ENCODE data around the gene HIVEP3.

The HIVEP3 gene

GRCh38 chr1:41773144-41773591 lies 145.6 kb downstream of the HIVEP3 start:
- Mint-ChIP-seq H3K4me1 (no peaks in the 10 kb centered on the region), H3K9me3 (no peaks in the 10 kb centered on the region), H3K4me3 (no peak overlapping the region), H3K36me3 (no peaks in the 10 kb centered on the region), H3K27ac (no peak overlapping the region), H3K27me3 (no peaks in the 10 kb centered on the region)

GRCh38 chr1:41769068-41769467 lies 149.7 kb downstream of the HIVEP3 start:
- H3K4me1 Mint-ChIP-seq: peaks cover 8% of the 10 kb centered on the region

GRCh38 chr1:41768583-41768982 lies 150.1 kb downstream of the HIVEP3 start:
- H3K36me3 Mint-ChIP-seq: no peaks in the 10 kb centered on the region
- no peaks in the 10 kb centered on the region for H3K27me3 Mint-ChIP-seq
- no peak overlapping the region for H3K4me3 Mint-ChIP-seq
- no peaks in the 10 kb centered on the region for H3K9me3 Mint-ChIP-seq
- peaks cover 8% of the 10 kb centered on the region for H3K4me1 Mint-ChIP-seq
- no peak overlapping the region for H3K27ac Mint-ChIP-seq

More at GRCh38 chr1:41769068-41769467, 149.7 kb downstream of the HIVEP3 start:
- Mint-ChIP-seq H3K27ac (no peak overlapping the region), H3K27me3 (no peaks in the 10 kb centered on the region), H3K36me3 (no peaks in the 10 kb centered on the region), H3K9me3 (no peaks in the 10 kb centered on the region), H3K4me3 (no peak overlapping the region)

- Mint-ChIP-seq H3K4me1 (peaks cover 8% of the 10 kb centered on the region), H3K27ac (no peak overlapping the region), H3K36me3 (no peaks in the 10 kb centered on the region), H3K9me3 (no peaks in the 10 kb centered on the region), H3K27me3 (no peaks in the 10 kb centered on the region), H3K4me3 (no peak overlapping the region)
These were observed 150.9 kb downstream of the HIVEP3 start for GRCh38 chr1:41767534-41768525.

- H3K27me3 Mint-ChIP-seq: no peaks in the 10 kb centered on the region
- no peaks in the 10 kb centered on the region for H3K36me3 Mint-ChIP-seq
- no peaks in the 10 kb centered on the region for H3K9me3 Mint-ChIP-seq
- no peak overlapping the region for H3K27ac Mint-ChIP-seq
- H3K4me3 Mint-ChIP-seq: no peak overlapping the region
- peaks cover 8% of the 10 kb centered on the region for H3K4me1 Mint-ChIP-seq
These were observed 152.2 kb downstream of the HIVEP3 start for GRCh38 chr1:41766546-41766945.

- H3K36me3 Mint-ChIP-seq: no peaks in the 10 kb centered on the region
- no peaks in the 10 kb centered on the region for H3K9me3 Mint-ChIP-seq
- H3K27me3 Mint-ChIP-seq: no peaks in the 10 kb centered on the region
- peaks cover 8% of the 10 kb centered on the region for H3K4me1 Mint-ChIP-seq
- H3K27ac Mint-ChIP-seq: no peak overlapping the region
- no peak overlapping the region for H3K4me3 Mint-ChIP-seq
These were observed 152.7 kb downstream of the HIVEP3 start for GRCh38 chr1:41766041-41766440.

GRCh38 chr1:41765152-41765551 lies 153.6 kb downstream of the HIVEP3 start:
- no peak overlapping the region for H3K4me3 Mint-ChIP-seq
- no peaks in the 10 kb centered on the region for H3K27me3 Mint-ChIP-seq
- no peaks in the 10 kb centered on the region for H3K9me3 Mint-ChIP-seq
- H3K4me1 Mint-ChIP-seq: peaks cover 8% of the 10 kb centered on the region
- no peak overlapping the region for H3K27ac Mint-ChIP-seq
- H3K36me3 Mint-ChIP-seq: no peaks in the 10 kb centered on the region

GRCh38 chr1:41764656-41765055 lies 154.1 kb downstream of the HIVEP3 start:
- H3K27ac Mint-ChIP-seq: no peak overlapping the region
- peaks cover 8% of the 10 kb centered on the region for H3K4me1 Mint-ChIP-seq

GRCh38 chr1:41762777-41763176 lies 155.9 kb downstream of the HIVEP3 start:
- Mint-ChIP-seq H3K9me3 (no peaks in the 10 kb centered on the region), H3K27me3 (no peaks in the 10 kb centered on the region), H3K36me3 (no peaks in the 10 kb centered on the region), H3K4me1 (peaks cover 14% of the 10 kb centered on the region), H3K27ac (no peak overlapping the region), H3K4me3 (no peak overlapping the region)

More at GRCh38 chr1:41764656-41765055, 154.1 kb downstream of the HIVEP3 start:
- H3K27me3 Mint-ChIP-seq: no peaks in the 10 kb centered on the region
- H3K4me3 Mint-ChIP-seq: no peak overlapping the region
- no peaks in the 10 kb centered on the region for H3K9me3 Mint-ChIP-seq
- no peaks in the 10 kb centered on the region for H3K36me3 Mint-ChIP-seq

GRCh38 chr1:41762251-41762650 lies 156.5 kb downstream of the HIVEP3 start:
- Mint-ChIP-seq H3K4me1 (peaks cover 14% of the 10 kb centered on the region), H3K4me3 (no peak overlapping the region), H3K9me3 (no peaks in the 10 kb centered on the region), H3K27ac (no peak overlapping the region), H3K27me3 (no peaks in the 10 kb centered on the region), H3K36me3 (no peaks in the 10 kb centered on the region)

- Mint-ChIP-seq H3K9me3 (no peaks in the 10 kb centered on the region), H3K27me3 (no peaks in the 10 kb centered on the region), H3K36me3 (no peaks in the 10 kb centered on the region), H3K27ac (no peak overlapping the region), H3K4me3 (no peak overlapping the region), H3K4me1 (peaks cover 30% of the 10 kb centered on the region)
These were observed 159.7 kb downstream of the HIVEP3 start for GRCh38 chr1:41758904-41759548.

GRCh38 chr1:41758500-41758899 lies 160.2 kb downstream of the HIVEP3 start:
- Mint-ChIP-seq H3K4me3 (no peak overlapping the region), H3K4me1 (peaks cover 35% of the 10 kb centered on the region), H3K9me3 (no peaks in the 10 kb centered on the region), H3K27me3 (no peaks in the 10 kb centered on the region), H3K27ac (no peak overlapping the region), H3K36me3 (no peaks in the 10 kb centered on the region)

GRCh38 chr1:41754540-41754939 lies 164.2 kb downstream of the HIVEP3 start:
- H3K36me3 Mint-ChIP-seq: no peaks in the 10 kb centered on the region
- peak overlapping the region; percentile 58 for H3K4me3 Mint-ChIP-seq
- no peaks in the 10 kb centered on the region for H3K27me3 Mint-ChIP-seq
- H3K9me3 Mint-ChIP-seq: no peaks in the 10 kb centered on the region
- H3K4me1 Mint-ChIP-seq: peaks cover 73% of the 10 kb centered on the region
- H3K27ac Mint-ChIP-seq: peak overlapping the region; percentile 86

GRCh38 chr1:41752514-41753170 lies 166.1 kb downstream of the HIVEP3 start:
- Mint-ChIP-seq H3K4me3 (peak overlapping the region; percentile 26), H3K36me3 (no peaks in the 10 kb centered on the region), H3K9me3 (no peaks in the 10 kb centered on the region), H3K27me3 (no peaks in the 10 kb centered on the region), H3K27ac (peak overlapping the region; percentile 90), H3K4me1 (peaks cover 79% of the 10 kb centered on the region)

- no peaks in the 10 kb centered on the region for H3K36me3 Mint-ChIP-seq
- peak overlapping the region; percentile 88 for H3K27ac Mint-ChIP-seq
- peaks cover 82% of the 10 kb centered on the region for H3K4me1 Mint-ChIP-seq
- H3K9me3 Mint-ChIP-seq: no peaks in the 10 kb centered on the region
- H3K4me3 Mint-ChIP-seq: peak overlapping the region; percentile 59
- H3K27me3 Mint-ChIP-seq: no peaks in the 10 kb centered on the region
These were observed 166.8 kb downstream of the HIVEP3 start for GRCh38 chr1:41751804-41752513.

Measured in activated naive CD4-positive, alpha-beta T cell treated with anti-CD3 and anti-CD28 coated beads, Interleukin-2, amount 50 U/mL, for 24 hours (primary cell).